ENCODE data around the gene SVIL. TPM values are rescaled to one million over a fixed set of nuclear protein-coding genes. Genes with fewer than 3 reads are reported as not detected.

Gene SVIL
- total and polyA plus RNA-seq, 2 of the 13 experiments (the other 11 are each of a cell fraction or from before 2014, with no cell fraction given) = 3.9 to 12.1 TPM

- H3K9ac ChIP-seq (ENCODE audit: insufficient read depth, low read depth, low read length) = no peak overlapping the region
- TF ChIP-seq ZNF709 (CRISPR knock-in tag; IDR thresholded peaks at IDR 0.05) = no peak
- no peak for TF ChIP-seq THRA (CRISPR knock-in tag; IDR thresholded peaks at IDR 0.05; ENCODE audit: borderline replicate concordance)
- TF ChIP-seq ARNTL (CRISPR knock-in tag; IDR thresholded peaks at IDR 0.05) = no peak
- TF ChIP-seq BCLAF1 (IDR thresholded peaks at IDR 0.05) = no peak
- TF ChIP-seq HNRNPUL1 (IDR thresholded peaks at IDR 0.05; ENCODE audit: low read depth, low read length) = no peak
- no peak for TF ChIP-seq ZBTB20 (CRISPR knock-in tag; IDR thresholded peaks at IDR 0.05; ENCODE audit: borderline replicate concordance, low read depth)
- no peak for TF ChIP-seq ZNF274 (CRISPR knock-in tag; IDR thresholded peaks at IDR 0.05)
- TF ChIP-seq ZNF512 (CRISPR knock-in tag; IDR thresholded peaks at IDR 0.05) = no peak
- TF ChIP-seq HMGXB4 (CRISPR knock-in tag; IDR thresholded peaks at IDR 0.05; ENCODE audit: borderline replicate concordance in 1 of 2, low read depth in 1 of 2) = no peak
- TF ChIP-seq RFXANK (CRISPR knock-in tag; IDR thresholded peaks at IDR 0.05) = no peak
- TF ChIP-seq ZNF317 (CRISPR knock-in tag; IDR thresholded peaks at IDR 0.05) = no peak
- no peak for TF ChIP-seq NFE2L1 (CRISPR knock-in tag; IDR thresholded peaks at IDR 0.05; ENCODE audit: borderline replicate concordance)
- TF ChIP-seq FOXA1 (IDR thresholded peaks at IDR 0.05) = no peak
- TF ChIP-seq FOXA1 (CRISPR knock-in tag; IDR thresholded peaks at IDR 0.05) = no peak
- TF ChIP-seq NCOA2 (CRISPR knock-in tag; IDR thresholded peaks at IDR 0.05) = no peak
- in situ Hi-C loops (cut with HindIII; ENCODE audit: extremely low pct_ligation_motif_present, low pct_unique_long_range_greater_than_20kb) = no loop called here
- no peak overlapping the region for H3K4me2 ChIP-seq (ENCODE audit: low read depth, low read length)
- H3K36me3 ChIP-seq (replicated peaks in 1 of 2; ENCODE audit: control insufficient read depth in 1 of 2, insufficient read depth in 2 of 2, low read length in 2 of 2) = peaks cover 10 to 28% of the 10 kb centered on the region in 2 experiments
- no peaks in the 10 kb centered on the region for H3K9me3 ChIP-seq (ENCODE audit: low read length)
- ATAC-seq (no peak), FAIRE-seq (no peak), DNase-seq (ENCODE audit: low spot score) (no peak)
- no peak overlapping the region for H2AFZ ChIP-seq (ENCODE audit: low read length)
- ChIA-PET POLR2A (no interaction called here), CTCF (ENCODE audit: low intra/inter-chr PET ratio, low total read pairs) (no interaction called here)
- H3K27me3 ChIP-seq (ENCODE audit: control insufficient read depth in 1 of 2, insufficient read depth in 2 of 2, low read length in 2 of 2) = no peaks in the 10 kb centered on the region
- no peaks in the 10 kb centered on the region for H3K4me1 ChIP-seq (ENCODE audit: insufficient read depth, low read length)
- H3K79me2 ChIP-seq (ENCODE audit: insufficient read depth, low read length) = no peaks in the 10 kb centered on the region
- H4K20me1 ChIP-seq (ENCODE audit: insufficient read depth, low read length) = no peaks in the 10 kb centered on the region
- WGBS (ENCODE audit: low lambda C conversion rate) = 97% methylated on average over 7 of the region's 7 CpGs
- H3K4me3 ChIP-seq (replicated peaks in 1 of 3; ENCODE audit: insufficient read depth in 1 of 3, low read depth in 2 of 3, low read length in 3 of 3) = no peak overlapping the region
- intact Hi-C loops (cut with micrococcal nuclease; ENCODE audit: unreplicated experiment) = no loop called here
- no peak overlapping the region for H3K27ac ChIP-seq (ENCODE audit: extremely low read length, insufficient read depth, low read length)
- BruUV-seq (replicated peaks) = no TSS peak
These were observed 109.0 kb downstream of the SVIL start for GRCh38 chr10:29525762-29526161.
